Mucosa of descending colon (tissue), 3 donors: Measurements from ENCODE around the gene CCDC57. TPM values are rescaled to one million over a fixed set of nuclear protein-coding genes. Genes with fewer than 3 reads are reported as not detected.

Source experiments
- ATAC-seq: fragments of 200-7000 bp; cut with Tn5 transposase; one replicate; pipeline ENCODE4 v1.9.1; 2020; ENCODE audit warnings: mild to moderate bottlenecking, moderate library complexity
- DNase-seq, 3 donors: peaks; one replicate each; pipeline ENCODE4 v3.0.0-alpha.2; 2020
- H3K36me3 ChIP-seq: fragments of 200-600 bp; one replicate; pipeline ENCODE4 v1.8.0; 2021; ENCODE audit warnings: low read depth, mild to moderate bottlenecking
- H3K4me1 ChIP-seq: fragments of 200-600 bp; one replicate; pipeline ENCODE4 v1.8.0; 2021; ENCODE audit warnings: low read depth, mild to moderate bottlenecking
- H3K4me3 ChIP-seq: fragments of 200-600 bp; one replicate; pipeline ENCODE4 v1.8.0; 2021; ENCODE audit warnings: mild to moderate bottlenecking
- H3K9me3 ChIP-seq: fragments of 200-600 bp; one replicate; pipeline ENCODE4 v1.8.0; 2021; ENCODE audit warnings: mild to moderate bottlenecking
- CTCF ChIP-seq: fragments of 200-600 bp; IDR thresholded peaks from one replicate; pipeline ENCODE4 v1.8.0; 2022; ENCODE audit warnings: antibody characterized with exemption, mild to moderate bottlenecking
- intact Hi-C, 2 donors: fragments of 100-400 bp; cut with DNase I in 1 of 2; cut with micrococcal nuclease in 1 of 2; formaldehyde crosslinking; loops; one replicate each; pipeline versions ENCODE4 v1.11.0 to v1.11.1; 2022; cut with DNase I, micrococcal nuclease
- total RNA-seq, 3 donors: library from RNA; stranded (reverse); fragmentation: NEBNext Ultra II Directional in 2 of 3; extraction: Animal tissue kit (Norgen Biotek cat#: 25700) in 2 of 3; gene quantifications; one replicate each; pipeline versions ENCODE4 v1.2.1 to v1.2.4, GENCODE V29; 2021 to 2023
- donor health status: DM: no; HTN: no; CAD: no; lungs with moderate emphysema.
- donor health status: DM: no; HTN: no; CAD: no.
- donor health status: DM: no; HTN: yes; CAD: no.

CCDC57 gene
- total RNA-seq, 3 donors from 2014 or later, result 41.3 to 46.3 (median 45.4) TPM

GRCh38 chr17:82247182-82247823, 34.7 kb upstream of the CCDC57 start:
- no peaks in the 10 kb centered on the region for H3K9me3 ChIP-seq
- H3K4me1 ChIP-seq, result peaks cover 8% of the 10 kb centered on the region
- intact Hi-C loops, result no loop called here
- peaks cover 29% of the 10 kb centered on the region for H3K36me3 ChIP-seq
- no peak overlapping the region for H3K4me3 ChIP-seq
- TF ChIP-seq CTCF, result no peak
- ATAC-seq (no peak), DNase-seq (peak in 1 of 3 donors; percentile 49)

- DNase-seq (peak in 2 of 3 donors; percentile 16 to 69), ATAC-seq (peak; percentile 69)
- H3K36me3 ChIP-seq, result peaks cover 21% of the 10 kb centered on the region
- TF ChIP-seq CTCF, result no peak
- H3K4me1 ChIP-seq, result peaks cover 15% of the 10 kb centered on the region
- H3K9me3 ChIP-seq, result no peaks in the 10 kb centered on the region
- intact Hi-C loops, result no loop called here
- no peak overlapping the region for H3K4me3 ChIP-seq
Measured at GRCh38 chr17:82246365-82247181, 33.9 kb upstream of the CCDC57 start.

GRCh38 chr17:82246040-82246364, 33.4 kb upstream of the CCDC57 start:
- intact Hi-C loops, result no loop called here
- no peak for TF ChIP-seq CTCF
- H3K9me3 ChIP-seq, result no peaks in the 10 kb centered on the region
- H3K4me3 ChIP-seq, result no peak overlapping the region
- no peak for ATAC-seq
- H3K36me3 ChIP-seq, result peaks cover 17% of the 10 kb centered on the region
- DNase-seq, result no peak
- peaks cover 20% of the 10 kb centered on the region for H3K4me1 ChIP-seq

GRCh38 chr17:82245134-82246039, 32.7 kb upstream of the CCDC57 start:
- Histone ChIP-seq H3K4me3 (no peak overlapping the region), H3K9me3 (no peaks in the 10 kb centered on the region), H3K4me1 (peaks cover 26% of the 10 kb centered on the region), H3K36me3 (peaks cover 17% of the 10 kb centered on the region)
- DNase-seq, result peak in 1 of 3 donors; percentile 57
- no peak for ATAC-seq
- TF ChIP-seq CTCF, result no peak
- intact Hi-C loops, result no loop called here

- Histone ChIP-seq H3K4me1 (peaks cover 35% of the 10 kb centered on the region), H3K36me3 (peaks cover 15% of the 10 kb centered on the region), H3K9me3 (no peaks in the 10 kb centered on the region), H3K4me3 (no peak overlapping the region)
- ATAC-seq (peak; percentile 26), DNase-seq (peak in 2 of 3 donors; percentile 55 to 64)
- TF ChIP-seq CTCF, result no peak
- intact Hi-C loops, result no loop called here
Measured at GRCh38 chr17:82244413-82245133, 31.9 kb upstream of the CCDC57 start.
